ENCODE measurements around the gene PTTG1IP.

GRCh38 chr21:44876849-44877575 is 3.5 kb upstream of the PTTG1IP start:
- TF ChIP-seq POLR2A (IDR thresholded peaks at IDR 0.05), result no peak
- TF ChIP-seq, protein P1, sequence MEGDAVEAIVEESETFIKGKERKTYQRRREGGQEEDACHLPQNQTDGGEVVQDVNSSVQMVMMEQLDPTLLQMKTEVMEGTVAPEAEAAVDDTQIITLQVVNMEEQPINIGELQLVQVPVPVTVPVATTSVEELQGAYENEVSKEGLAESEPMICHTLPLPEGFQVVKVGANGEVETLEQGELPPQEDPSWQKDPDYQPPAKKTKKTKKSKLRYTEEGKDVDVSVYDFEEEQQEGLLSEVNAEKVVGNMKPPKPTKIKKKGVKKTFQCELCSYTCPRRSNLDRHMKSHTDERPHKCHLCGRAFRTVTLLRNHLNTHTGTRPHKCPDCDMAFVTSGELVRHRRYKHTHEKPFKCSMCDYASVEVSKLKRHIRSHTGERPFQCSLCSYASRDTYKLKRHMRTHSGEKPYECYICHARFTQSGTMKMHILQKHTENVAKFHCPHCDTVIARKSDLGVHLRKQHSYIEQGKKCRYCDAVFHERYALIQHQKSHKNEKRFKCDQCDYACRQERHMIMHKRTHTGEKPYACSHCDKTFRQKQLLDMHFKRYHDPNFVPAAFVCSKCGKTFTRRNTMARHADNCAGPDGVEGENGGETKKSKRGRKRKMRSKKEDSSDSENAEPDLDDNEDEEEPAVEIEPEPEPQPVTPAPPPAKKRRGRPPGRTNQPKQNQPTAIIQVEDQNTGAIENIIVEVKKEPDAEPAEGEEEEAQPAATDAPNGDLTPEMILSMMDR (IDR thresholded peaks at IDR 0.05), result no peak
